NCI-H510A (cell line): Measurements from ENCODE around the gene RIIAD1.
"Not testable (repeated sequence)": the region's sequence is repeated elsewhere in the genome, so short reads cannot be mapped to it uniquely, and the experiment has no call there.

ENCODE experiments used
- DNase-seq: peaks from one replicate; lab custom pipeline; 2025; lab: John Stamatoyannopoulos, UW

The RIIAD1 gene

DNA sequence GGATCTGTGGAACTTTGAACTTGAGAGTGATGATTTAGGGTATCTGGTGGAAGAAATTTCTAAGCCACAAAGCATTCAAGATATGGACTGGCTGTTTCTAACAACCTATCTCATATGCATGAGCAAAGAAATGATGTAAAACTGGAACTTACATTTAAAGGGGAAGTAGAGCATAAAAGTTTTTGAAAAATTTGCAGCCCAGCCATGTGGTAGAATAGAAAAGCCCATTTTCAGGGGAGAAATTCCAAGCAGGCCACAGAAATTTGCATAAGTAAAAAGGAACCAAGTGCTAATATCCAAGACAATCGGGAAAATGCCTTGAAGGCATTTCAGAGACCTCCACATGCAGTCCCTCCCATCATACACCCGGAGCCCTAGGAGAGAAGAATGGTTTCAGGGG is 15.7 kb downstream of the RIIAD1 start:
- no peak for DNase-seq

DNA sequence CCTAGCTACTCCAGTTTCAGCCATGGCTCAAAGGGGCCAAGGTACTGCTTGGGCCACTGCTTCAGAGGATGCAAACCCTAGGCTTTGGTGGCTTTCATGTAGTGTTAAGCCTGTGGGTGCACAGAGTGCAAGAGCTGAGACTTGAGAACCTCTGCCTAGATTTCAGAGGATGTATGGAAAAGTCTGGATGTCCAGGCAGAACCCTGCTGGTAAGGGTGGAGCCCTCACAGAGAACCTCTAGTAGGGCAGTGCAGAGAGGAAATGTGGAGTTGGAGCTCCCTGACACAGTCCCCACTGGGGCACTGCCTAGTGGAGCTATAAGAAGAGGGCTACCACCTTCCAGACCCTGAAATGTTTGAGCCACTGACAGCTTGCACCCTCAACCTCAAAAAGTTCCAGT is 16.2 kb downstream of the RIIAD1 start:
- no peak for DNase-seq

DNA sequence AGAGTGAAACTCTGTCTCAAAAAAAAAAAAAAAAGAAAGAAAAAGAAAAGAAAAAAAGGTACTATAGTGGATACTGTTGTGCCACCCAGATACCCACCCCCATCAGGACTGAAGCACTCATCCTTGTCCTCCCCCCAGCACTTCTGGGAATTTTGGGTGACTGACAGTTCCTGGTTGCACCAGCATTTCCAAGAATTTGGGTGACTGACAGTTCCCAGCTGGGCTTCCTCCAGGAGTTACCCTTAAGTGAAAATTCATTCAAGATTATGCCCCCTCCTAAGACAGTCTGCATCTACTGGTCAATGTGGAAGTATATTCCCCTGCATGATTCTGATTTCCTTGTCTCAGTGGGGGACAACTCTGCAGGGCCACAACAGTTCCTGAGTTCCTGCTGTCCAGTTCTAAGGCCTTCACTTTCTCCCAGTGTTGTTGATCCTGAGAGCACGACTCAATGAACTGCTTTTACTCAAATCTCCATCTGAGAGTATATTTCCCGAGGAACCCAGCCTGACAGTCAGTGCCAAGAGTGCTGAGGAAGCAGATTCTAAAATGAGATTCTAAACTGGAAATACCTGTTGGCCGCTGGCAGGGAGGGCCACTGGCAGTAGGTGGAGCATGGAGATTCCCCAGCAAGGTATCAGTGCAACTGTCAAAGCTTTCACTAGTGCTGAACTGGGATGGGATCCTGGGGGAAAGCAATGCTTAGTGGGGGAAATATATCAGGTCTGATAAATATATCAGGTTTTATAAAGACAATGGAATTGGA is 18.5 kb downstream of the RIIAD1 start:
- peak; percentile 56 for DNase-seq

DNA sequence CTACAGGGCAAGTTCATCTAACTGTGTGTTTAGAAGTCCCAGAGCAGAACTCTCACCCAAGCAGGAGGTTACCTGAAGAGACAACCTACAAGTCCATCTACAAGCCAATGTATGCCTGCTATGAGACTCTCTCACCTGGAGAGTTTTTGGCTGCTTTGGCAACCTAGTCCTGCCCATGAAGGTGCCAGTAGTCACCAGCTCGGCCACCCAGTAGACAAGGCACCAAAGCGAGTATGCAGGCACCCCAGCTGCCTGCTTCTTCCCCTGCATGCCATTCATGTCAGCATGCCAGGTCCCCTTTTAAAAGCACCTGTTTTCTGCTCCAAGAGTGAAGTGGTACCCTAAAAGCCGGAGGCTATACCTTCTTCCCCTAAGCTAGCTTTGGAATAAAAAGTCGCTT is 20.2 kb downstream of the RIIAD1 start:
- no peak for DNase-seq

DNA sequence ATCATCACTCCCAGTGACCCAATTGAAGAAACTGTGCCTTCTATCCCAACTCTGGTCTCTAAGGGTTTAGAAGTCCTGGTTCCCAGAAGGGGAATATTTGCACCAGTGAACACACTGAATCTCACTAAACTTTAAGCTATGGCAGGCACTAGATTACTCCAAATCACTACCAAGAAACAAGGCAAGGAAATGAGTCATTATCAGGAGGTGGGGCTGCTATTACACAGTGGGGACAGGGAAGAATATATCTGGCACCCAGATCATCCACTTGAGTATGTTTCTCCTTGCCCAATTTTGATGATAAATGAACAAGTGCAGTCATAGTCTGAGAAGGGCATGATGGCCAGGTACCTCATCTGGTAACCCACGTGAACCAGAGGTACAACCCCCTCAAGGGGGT is 35.0 kb downstream of the RIIAD1 start:
- DNase-seq: no peak

DNA sequence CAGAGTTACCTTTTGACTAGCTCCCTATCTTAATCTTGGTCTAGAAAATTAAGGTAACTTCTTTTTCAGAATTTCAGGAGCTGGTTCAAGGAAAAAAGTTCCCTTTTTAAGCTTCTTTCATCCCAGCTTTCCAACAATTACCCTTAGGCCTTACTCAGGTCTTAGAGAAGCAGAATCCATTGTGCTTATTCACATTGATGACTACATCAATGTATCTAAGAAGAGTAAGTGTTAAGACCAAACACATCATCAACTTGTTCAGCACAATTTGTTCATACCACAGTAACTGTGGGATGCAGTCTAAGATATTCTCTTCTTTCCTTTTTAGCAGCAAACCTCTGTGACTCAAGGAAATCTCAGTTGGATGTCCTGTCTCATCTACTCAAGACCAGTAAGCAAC is 37.9 kb downstream of the RIIAD1 start:
- DNase-seq: no peak

DNA sequence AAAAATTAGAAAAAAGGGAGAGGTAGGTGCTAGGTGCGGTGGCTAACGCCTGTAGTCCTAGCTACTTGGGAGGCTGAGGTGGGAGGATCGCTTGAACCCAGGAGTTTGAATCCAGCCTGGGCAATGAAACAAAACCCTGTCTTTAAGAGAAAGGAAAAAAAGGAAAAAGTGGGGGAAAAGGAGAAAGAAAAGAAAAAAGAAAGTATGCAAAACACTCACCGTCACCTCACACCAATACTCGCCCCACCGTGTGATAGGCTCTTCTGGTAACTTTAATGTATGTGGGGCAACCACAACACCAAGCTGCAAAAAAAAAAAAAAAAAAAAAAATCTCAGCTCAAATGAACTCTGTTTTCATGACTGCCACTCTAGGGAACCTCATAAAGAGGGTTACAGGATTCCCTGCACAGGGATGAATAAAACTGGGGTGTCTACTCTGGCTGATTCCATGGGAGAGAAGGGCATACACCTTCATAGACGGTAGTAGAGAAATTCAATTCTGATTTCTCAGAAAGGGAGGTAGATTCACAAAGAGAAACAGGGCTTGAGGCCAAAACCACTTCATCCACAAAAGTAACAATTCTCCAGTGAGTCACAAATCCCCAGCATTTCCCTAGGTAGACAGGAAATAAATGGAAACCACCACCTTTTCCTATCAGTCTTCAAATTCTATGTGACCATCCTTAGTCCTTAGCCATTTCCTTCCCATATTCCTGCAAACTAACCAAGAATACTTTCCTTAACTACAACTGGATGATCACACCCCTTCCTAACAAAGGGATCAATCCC is 39.5 kb downstream of the RIIAD1 start:
- no peak for DNase-seq

DNA sequence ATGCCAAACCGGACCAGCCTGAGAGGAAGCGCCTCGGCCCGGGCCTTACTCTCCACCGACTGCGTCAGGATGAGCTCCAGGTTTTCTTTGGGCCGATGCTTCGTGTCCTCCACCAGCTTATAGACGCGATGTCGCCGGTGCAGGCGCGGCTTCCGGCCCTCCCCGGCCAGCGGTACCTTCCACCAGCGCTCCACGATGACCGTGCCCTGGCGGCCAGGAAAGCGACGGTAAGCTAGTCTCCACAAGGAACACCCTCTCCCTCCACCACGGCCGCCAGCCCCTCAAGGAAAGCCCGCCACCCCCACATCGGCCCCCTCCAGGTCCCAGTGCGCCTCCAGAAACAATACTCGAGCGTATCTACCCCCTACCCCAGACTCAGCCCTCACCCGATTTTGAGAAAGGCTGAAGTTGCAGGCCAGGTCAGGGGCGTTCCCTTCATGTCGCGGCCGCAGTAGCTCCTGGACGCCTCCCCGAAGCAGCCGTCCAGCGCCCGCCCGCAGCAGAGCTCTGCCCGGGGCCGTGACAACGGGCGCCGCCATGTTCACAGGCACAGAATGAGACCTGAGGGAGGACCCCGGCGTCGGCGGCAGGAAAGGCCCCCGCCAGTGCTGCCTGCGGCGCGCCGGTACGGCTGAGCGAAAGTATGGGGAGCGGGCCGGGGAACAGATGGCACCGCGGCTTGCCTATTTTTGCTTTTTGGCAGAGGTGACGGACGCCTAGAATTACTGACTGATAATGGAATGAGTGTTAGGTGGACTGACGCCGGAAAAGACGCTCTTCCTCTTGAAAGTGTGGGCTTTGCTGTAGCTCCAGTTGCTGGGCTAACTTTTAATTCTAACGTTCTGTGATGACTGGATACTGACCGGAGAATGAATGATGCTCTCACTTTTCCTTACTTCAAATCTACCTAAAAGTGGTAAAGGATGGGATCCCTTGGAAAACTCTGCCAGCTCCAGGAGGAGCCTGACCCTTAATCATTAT is 41.9 kb downstream of the RIIAD1 start, which contains the start of gene MRPL9:
MRPL9 (minus strand) TSS at position 556 of the 981 bp plus-strand sequence; CDS start at position 539, 17 bp downstream.
- DNase-seq: peak; percentile 79

DNA sequence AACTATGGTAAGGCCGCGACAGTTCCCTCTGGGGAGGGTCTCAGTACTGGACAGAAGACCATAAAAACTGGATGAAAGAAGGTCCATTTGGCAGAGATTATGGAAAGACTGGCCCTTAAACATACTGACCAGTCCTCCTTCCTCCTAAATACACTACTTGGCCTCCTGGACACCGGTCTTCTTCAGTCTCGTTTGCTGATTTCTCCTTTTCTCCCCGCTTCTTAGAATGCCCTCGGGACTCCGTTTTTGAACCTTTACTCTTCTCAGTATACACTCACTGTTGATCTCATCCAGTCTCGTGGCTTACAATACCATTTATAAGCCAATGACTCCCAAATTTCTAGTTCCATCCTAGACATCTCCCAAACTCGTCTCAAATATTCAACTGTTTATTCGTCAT is 42.7 kb downstream of the RIIAD1 start:
- DNase-seq: no peak

DNA sequence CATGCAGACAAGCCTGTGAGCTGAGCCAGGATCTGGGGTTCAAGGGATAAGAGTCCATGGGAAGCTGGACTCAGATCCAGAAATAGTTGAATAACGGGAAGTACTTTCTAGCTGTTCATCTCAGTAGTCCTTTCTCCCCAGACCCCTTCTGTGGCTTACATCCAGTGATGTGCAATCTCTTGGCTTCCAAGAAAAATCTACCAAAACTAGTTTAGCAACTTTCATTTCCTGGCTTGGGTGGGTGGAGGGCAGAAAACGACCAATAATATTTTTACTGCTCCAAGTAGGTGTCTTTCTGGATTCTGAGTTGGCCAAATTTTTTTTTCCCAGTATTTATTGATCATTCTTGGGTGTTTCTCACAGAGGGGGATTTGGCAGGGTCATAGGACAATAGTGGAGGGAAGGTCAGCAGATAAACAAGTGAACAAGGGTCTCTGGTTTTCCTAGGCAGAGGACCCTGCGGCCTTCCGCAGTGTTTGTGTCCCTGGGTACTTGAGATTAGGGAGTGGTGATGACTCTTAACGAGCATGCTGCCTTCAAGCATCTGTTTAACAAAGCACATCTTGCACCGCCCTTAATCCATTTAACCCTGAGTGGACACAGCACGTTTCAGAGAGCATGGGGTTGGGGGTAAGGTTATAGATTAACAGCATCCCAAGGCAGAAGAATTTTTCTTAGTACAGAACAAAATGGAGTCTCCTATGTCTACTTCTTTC is 47.2 kb downstream of the RIIAD1 start:
- DNase-seq: peak; percentile 4

DNA sequence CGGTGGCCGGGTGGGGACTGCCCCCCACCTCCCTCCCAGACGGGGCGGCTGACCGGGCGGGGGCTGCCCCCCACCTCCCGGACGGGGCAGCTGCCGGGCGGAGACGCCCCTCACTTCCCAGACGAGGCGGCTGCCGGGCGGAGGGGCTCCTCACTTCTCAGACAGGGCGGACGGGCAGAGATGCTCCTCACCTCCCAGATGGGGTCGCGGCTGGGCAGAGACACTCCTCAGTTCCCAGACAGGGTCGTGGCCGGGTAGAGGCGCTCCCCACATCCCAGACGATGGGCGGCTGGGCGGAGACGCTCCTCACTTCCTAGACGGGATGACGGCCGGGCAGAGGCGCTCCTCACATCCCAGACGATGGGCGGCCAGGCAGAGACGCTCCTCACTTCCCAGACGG is 47.9 kb downstream of the RIIAD1 start:
- not testable (repeated sequence) for DNase-seq

DNA sequence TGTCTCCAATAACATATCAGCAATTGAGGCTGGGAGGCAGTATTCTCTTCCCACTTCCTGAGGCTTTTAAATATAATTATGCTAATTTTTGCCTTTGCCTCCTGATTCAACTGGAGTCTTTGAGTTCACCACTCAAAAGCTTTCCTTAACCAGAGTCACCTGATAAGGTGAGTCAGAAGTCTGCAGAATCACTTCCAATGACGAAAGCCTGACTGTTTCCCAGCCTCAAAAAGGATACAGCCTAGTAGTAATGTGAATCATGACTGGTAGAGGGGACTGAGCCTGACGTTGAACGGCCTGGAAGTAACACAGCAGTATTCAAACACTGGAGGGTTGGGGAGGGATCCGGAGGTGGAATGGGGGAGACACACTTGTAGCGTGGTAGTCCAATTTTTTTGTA is 52.4 kb downstream of the RIIAD1 start:
- DNase-seq: no peak

DNA sequence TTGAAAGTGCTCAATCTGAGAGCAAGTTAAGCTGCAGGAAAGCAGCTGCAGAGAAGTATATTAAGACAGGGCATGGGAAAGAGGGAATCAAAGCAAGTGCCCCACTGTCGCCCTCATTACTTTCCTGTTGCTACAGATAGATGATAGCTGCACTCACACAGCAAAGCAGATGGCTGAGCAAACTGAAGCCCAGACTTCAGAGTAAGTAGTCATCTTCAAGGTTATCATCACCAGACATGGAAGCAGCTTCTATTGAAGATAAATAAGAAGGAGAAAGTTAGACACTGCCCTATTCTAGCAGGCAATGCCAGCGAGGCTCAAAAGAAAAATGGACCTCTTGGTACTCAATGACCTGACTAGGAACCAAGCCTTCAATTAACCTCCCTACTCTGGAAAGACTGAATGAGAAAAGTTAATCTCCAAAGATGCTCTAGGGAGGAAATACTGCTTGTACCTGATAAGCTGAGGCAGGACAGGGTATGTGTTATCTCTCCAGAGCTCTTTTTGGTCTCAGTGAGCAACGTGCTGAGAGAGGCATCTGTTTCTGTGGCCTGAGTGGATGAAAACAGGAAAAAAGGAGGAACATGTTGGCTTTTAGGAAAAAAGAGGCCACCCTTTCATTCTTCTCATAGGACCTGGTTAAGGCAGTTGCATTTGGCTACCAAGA is 53.1 kb downstream of the RIIAD1 start:
- no peak for DNase-seq

DNA sequence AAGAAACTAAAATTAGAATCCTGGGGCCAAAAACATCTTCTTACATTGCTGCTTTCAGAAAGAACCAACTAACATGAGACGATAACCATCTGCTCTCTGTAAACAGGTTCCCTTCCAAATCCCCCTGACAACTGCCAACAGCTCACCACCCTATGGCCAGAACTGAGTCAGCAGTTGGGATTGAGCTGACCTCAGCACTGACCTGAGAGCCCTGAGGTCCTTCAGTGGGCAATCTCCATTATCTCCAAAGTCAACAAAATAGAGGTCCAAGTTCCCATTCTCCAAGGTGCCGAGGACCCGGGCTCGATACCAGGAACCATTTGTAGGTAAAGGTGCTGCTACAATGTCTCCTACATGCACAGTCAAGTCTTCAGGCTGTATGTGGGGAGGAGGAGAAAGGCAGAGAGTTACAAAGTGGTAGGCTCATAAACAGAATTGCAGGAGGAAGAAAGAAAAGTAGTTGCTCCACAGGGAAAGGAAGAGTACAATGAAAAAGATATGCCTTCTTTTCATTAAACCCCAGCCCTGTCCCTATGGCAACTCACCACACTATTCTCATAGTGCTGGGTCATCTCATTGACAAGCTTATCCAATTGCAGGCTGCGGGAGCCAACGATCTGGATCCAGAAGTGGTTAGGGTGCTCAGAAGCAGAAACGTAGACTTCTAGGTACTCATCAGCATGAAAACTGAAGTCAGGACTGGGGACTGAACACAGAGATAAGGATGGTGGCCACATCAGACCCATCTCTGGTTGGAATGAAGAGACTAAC is 54.8 kb downstream of the RIIAD1 start:
- DNase-seq: no peak

DNA sequence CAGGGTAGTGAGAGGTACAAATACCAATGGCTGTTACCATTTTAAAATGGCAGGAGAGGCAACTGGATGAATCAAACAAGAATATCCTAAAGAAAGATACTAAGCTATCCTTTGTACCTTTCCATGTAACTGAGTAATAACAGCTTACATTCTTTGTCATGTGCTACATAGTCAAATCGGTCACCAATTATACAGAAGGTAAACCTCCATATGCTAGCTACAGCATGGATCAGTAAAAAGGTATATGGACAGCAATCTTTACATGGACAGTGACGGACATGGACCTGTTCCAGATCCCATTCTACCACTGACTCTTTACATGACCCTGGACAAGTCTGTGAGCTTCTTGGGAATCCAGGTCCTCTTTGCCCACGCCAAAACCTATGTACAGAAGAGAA is 55.3 kb downstream of the RIIAD1 start:
- no peak for DNase-seq

DNA sequence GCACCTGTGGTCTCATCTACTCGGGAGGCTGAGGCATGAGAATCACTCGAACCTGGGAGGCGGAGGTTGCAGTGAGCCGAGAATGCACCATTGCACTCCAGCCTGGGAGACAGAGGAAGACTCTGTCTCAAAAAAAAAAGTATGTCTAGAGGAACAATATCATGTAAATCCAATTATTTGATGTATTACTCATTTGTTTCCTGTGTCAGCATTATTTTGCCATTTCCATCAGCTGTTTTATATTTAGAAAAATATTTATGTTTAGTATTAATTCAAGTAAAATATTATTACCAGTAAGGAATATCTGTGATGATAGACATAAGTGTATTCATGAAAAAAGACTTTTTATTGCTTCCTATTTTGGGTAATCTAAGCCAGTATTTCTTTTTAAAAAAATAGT is 56.0 kb downstream of the RIIAD1 start:
- DNase-seq: no peak
